Chondrocyte (in vitro differentiated cells): ENCODE measurements around the gene SLC44A3. TPM values are rescaled to one million over a fixed set of nuclear protein-coding genes. Genes with fewer than 3 reads are reported as not detected.
A peak's percentile ranks its signal among the peaks of the same experiment; 100 is the strongest.

Experiments used
- DNase-seq: peaks from one replicate; pipeline ENCODE4 v3.0.0; 2021; ENCODE audit warnings: mixed read lengths, low spot score
- H3K27ac Mint-ChIP-seq: one replicate; pipeline ENCODE4 v1.8.0; 2021; ENCODE audit warnings: mild to moderate bottlenecking, moderate library complexity, mixed read lengths; ENCODE audit not compliant: unreplicated experiment
- H3K27me3 Mint-ChIP-seq: 2 replicates; pipeline ENCODE4 v1.8.0; 2021; ENCODE audit warnings: low read depth, mixed read lengths
- H3K36me3 Mint-ChIP-seq: 2 replicates; pipeline ENCODE4 v1.8.0; 2021; ENCODE audit warnings: low read depth, mixed read lengths
- H3K4me1 Mint-ChIP-seq: 2 replicates; pipeline ENCODE4 v1.8.0; 2021; ENCODE audit warnings: low read depth, mild to moderate bottlenecking, mixed read lengths
- H3K4me3 Mint-ChIP-seq: one replicate; pipeline ENCODE4 v1.8.0; 2021; ENCODE audit warnings: mild to moderate bottlenecking, moderate library complexity, mixed read lengths; ENCODE audit not compliant: unreplicated experiment
- H3K9me3 Mint-ChIP-seq: 2 replicates; pipeline ENCODE4 v1.8.0; 2021; ENCODE audit warnings: low read depth, mixed read lengths
- total RNA-seq: library from RNA; stranded (reverse); gene quantifications from 3 replicates; pipeline ENCODE4 v1.2.1, GENCODE V29; 2021
- TF ChIP-seq, protein P1 (sequence below): fragments of 200-600 bp; sonication (generic); IDR thresholded peaks from 2 replicates; pipeline ENCODE4 v1.5.0; 2021; ENCODE audit warnings: antibody characterized with exemption, mild to moderate bottlenecking, moderate library complexity

Gene SLC44A3
- total RNA-seq, 1 donor from 2014 or later, result 2.5 TPM

DNA sequence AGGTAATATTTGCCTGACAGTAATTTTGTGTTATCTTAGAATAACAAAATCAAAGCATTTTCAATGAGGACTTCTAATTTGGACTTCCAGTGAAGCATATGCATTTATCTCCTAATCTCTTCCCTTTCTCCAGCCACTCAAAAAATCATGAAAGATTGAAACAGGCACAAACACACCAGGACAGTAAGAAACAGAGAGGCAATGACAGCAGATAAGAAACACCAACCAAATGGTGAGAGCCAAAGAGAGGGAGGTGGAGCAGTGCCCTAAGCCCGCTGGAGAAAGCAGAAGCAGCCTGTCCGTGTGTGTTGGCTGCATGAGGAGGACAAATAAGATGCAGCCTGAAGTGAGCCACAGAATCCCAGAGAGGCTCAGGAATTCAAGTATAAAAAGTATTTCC is 39.0 kb downstream of the SLC44A3 start:
- no peaks in the 10 kb centered on the region for H3K27me3 Mint-ChIP-seq

DNA sequence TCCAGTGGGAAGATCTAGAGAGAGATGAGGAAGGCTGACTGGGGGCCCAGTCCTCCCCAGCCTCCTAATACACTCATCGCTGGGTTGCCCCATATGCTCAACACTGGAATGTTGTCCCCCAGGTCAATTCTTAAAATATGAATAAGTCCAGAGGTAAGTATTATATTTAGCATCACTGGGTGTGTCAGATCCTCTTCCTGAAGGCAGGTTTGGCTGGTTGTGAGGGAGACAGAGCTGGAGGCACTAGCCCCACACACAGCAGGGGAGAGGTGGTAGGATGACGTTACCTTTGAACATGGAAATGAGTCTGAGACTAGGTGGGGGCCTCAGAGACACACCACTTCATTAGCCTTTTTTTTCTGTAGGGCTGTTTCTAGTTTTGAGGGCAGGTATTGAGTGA is 42.6 kb downstream of the SLC44A3 start:
- Mint-ChIP-seq H3K9me3 (no peaks in the 10 kb centered on the region), H3K36me3 (no peaks in the 10 kb centered on the region), H3K27me3 (no peaks in the 10 kb centered on the region), H3K4me1 (peaks cover 60% of the 10 kb centered on the region), H3K4me3 (no peak overlapping the region), H3K27ac (peak overlapping the region; percentile 93)
- no peak for DNase-seq
- TF ChIP-seq, protein P1, sequence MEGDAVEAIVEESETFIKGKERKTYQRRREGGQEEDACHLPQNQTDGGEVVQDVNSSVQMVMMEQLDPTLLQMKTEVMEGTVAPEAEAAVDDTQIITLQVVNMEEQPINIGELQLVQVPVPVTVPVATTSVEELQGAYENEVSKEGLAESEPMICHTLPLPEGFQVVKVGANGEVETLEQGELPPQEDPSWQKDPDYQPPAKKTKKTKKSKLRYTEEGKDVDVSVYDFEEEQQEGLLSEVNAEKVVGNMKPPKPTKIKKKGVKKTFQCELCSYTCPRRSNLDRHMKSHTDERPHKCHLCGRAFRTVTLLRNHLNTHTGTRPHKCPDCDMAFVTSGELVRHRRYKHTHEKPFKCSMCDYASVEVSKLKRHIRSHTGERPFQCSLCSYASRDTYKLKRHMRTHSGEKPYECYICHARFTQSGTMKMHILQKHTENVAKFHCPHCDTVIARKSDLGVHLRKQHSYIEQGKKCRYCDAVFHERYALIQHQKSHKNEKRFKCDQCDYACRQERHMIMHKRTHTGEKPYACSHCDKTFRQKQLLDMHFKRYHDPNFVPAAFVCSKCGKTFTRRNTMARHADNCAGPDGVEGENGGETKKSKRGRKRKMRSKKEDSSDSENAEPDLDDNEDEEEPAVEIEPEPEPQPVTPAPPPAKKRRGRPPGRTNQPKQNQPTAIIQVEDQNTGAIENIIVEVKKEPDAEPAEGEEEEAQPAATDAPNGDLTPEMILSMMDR, result no peak

More for the DNA sequence above, 39.0 kb downstream of the SLC44A3 start:
- Mint-ChIP-seq H3K27ac (no peak overlapping the region), H3K9me3 (no peaks in the 10 kb centered on the region), H3K36me3 (no peaks in the 10 kb centered on the region), H3K4me3 (no peak overlapping the region), H3K4me1 (peaks cover 26% of the 10 kb centered on the region)
- TF ChIP-seq, protein P1, result no peak
- DNase-seq, result no peak

DNA sequence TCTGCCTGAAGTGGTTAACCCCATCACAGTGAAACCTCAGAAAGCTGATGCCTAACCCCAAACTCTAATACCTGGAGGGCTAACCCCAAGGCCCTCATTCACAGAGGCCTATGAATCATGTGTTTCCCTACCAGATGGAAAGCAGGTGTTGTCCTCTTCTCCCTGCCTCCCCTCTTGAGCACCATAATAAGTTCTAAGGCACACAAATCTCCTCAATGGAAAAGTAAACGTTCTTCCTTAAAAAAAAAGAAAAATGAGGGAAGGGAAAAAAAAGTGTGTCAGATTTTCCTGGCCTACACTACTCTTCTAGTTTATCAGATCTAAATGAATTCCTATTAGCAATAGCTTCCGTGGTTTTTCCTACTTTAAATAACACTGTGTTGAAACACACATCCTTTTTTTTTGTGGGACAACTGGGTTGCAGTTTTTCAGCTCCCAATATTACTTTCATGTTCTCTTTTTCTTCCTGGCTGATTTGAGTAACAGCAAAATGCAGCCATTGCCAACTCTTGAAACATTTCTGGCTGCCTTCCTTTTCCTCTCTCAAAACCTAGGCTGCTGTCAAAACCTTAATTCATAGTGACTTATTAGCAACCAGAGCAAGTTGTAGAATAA is 43.2 kb downstream of the SLC44A3 start:
- H3K27ac Mint-ChIP-seq, result peak overlapping the region; percentile 93

DNA sequence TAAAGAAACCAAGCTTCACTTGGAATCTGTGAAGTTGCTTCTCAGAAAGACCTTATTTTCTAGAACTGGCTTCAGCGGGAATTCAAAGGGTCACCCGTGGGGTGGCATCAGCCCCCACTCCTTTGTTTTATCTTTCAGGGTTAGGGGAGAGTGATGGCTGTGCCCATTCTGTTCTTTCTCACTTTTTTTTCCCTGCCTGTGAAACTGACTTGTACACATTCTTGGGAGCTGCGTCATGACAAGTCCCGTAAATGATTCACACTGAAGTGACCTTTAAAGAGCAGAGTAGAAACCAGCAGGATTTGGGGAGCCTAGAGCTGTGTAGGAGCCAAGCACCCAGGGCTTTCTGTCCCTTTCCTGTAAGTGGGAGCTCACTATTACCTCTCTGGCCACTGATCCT is 43.8 kb downstream of the SLC44A3 start:
- H3K9me3 Mint-ChIP-seq, result no peaks in the 10 kb centered on the region
- H3K27me3 Mint-ChIP-seq, result no peaks in the 10 kb centered on the region
- DNase-seq, result no peak
- H3K4me3 Mint-ChIP-seq, result peak overlapping the region; percentile 37
- TF ChIP-seq, protein P1, result no peak
- H3K36me3 Mint-ChIP-seq, result no peaks in the 10 kb centered on the region
- peaks cover 58% of the 10 kb centered on the region for H3K4me1 Mint-ChIP-seq
- peak overlapping the region; percentile 93 for H3K27ac Mint-ChIP-seq

More for the DNA sequence above, 43.2 kb downstream of the SLC44A3 start:
- H3K4me3 Mint-ChIP-seq, result peak overlapping the region; percentile 37
- no peaks in the 10 kb centered on the region for H3K9me3 Mint-ChIP-seq
- no peaks in the 10 kb centered on the region for H3K27me3 Mint-ChIP-seq
- no peak for DNase-seq
- H3K36me3 Mint-ChIP-seq, result no peaks in the 10 kb centered on the region
- TF ChIP-seq, protein P1, result no peak
- peaks cover 58% of the 10 kb centered on the region for H3K4me1 Mint-ChIP-seq

DNA sequence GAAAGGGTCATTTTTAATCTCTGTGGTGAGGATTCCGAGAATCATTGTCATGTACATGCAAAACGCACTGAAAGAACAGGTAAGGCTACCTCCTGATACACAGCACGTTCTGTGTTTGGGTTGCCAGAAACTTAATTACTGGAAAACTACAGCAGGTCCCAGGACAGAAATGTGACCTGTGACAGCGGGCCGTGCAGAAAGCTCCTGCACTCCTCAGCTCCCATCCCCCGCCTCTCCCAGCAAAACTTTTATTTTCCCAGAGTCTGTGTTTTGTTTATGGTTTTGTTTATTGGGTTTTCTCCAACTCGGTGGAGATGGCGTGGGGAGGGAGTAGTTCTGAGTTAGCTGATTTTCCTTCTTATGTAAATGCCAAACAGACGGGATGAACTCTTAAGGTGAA is 44.7 kb downstream of the SLC44A3 start:
- H3K9me3 Mint-ChIP-seq, result no peaks in the 10 kb centered on the region
- peaks cover 61% of the 10 kb centered on the region for H3K4me1 Mint-ChIP-seq
- no peak overlapping the region for H3K4me3 Mint-ChIP-seq
- peak overlapping the region; percentile 93 for H3K27ac Mint-ChIP-seq
- H3K36me3 Mint-ChIP-seq, result no peaks in the 10 kb centered on the region
- TF ChIP-seq, protein P1, result no peak
- no peak for DNase-seq
- no peaks in the 10 kb centered on the region for H3K27me3 Mint-ChIP-seq
